Hepatocyte (in vitro differentiated cells): ENCODE data around the gene ENTR1. TPM values are rescaled to one million over a fixed set of nuclear protein-coding genes. Genes with fewer than 3 reads are reported as not detected.

Experiments used
- DNase-seq: peaks from one replicate; pipeline ENCODE4 v3.0.0-alpha.2; 2016; ENCODE audit warnings: low spot score
- H2AFZ ChIP-seq: fragments of 200-600 bp; sonication (generic); 2 replicates; pipeline ENCODE4 v1.6.0; 2016; ENCODE audit warnings: antibody characterized with exemption, mild to moderate bottlenecking
- H3K27ac ChIP-seq: fragments of 200-600 bp; sonication (generic); 2 replicates; pipeline ENCODE4 v1.5.1; 2016; ENCODE audit warnings: mild to moderate bottlenecking
- H3K27me3 ChIP-seq: fragments of 200-600 bp; sonication (generic); 2 replicates; pipeline ENCODE4 v1.6.1; 2016
- H3K36me3 ChIP-seq: fragments of 200-600 bp; sonication (generic); replicated peaks from 2 replicates; pipeline ENCODE4 v1.5.1; 2016; ENCODE audit warnings: low read depth; ENCODE audit not compliant: insufficient read depth
- H3K4me1 ChIP-seq: fragments of 200-600 bp; sonication (generic); 2 replicates; pipeline ENCODE4 v1.5.1; 2016; ENCODE audit warnings: mild to moderate bottlenecking, moderate library complexity; ENCODE audit not compliant: insufficient read depth
- H3K4me2 ChIP-seq: fragments of 200-600 bp; sonication (generic); 2 replicates; pipeline ENCODE4 v1.6.0; 2016
- H3K4me3 ChIP-seq: fragments of 200-600 bp; sonication (generic); 2 replicates; pipeline ENCODE4 v1.5.1; 2016; ENCODE audit warnings: mild to moderate bottlenecking
- H3K79me2 ChIP-seq: fragments of 200-600 bp; sonication (generic); 2 replicates; pipeline ENCODE4 v1.6.0; 2017; ENCODE audit warnings: mild to moderate bottlenecking
- H3K9me2 ChIP-seq: fragments of 200-600 bp; sonication (generic); replicated peaks from 2 replicates; pipeline ENCODE4 v1.6.0; 2017; ENCODE audit warnings: mild to moderate bottlenecking; ENCODE audit not compliant: insufficient read depth
- H3K9me3 ChIP-seq: fragments of 200-600 bp; sonication (generic); 2 replicates; pipeline ENCODE4 v1.5.1; 2016; ENCODE audit warnings: low read depth, mild to moderate bottlenecking
- H4K20me1 ChIP-seq: fragments of 200-600 bp; sonication (generic); 2 replicates; pipeline ENCODE4 v1.6.0; 2016; ENCODE audit warnings: mild to moderate bottlenecking; ENCODE audit not compliant: insufficient read depth, poor library complexity, severe bottlenecking
- CTCF ChIP-seq: fragments of 200-600 bp; sonication (generic); IDR thresholded peaks from 2 replicates; pipeline ENCODE4 v1.5.1; 2016; ENCODE audit warnings: antibody characterized with exemption, mild to moderate bottlenecking; ENCODE audit not compliant: poor library complexity
- EZH2 ChIP-seq: fragments of 200-600 bp; sonication (generic); IDR thresholded peaks from 2 replicates; pipeline ENCODE4 v1.6.1; 2016; ENCODE audit warnings: antibody characterized with exemption, mild to moderate bottlenecking, borderline replicate concordance
- EZH2phosphoT487 ChIP-seq: fragments of 200-600 bp; sonication (generic); IDR thresholded peaks from one replicate; pipeline ENCODE4 v1.6.1; 2018; ENCODE audit warnings: antibody characterized with exemption, mild to moderate bottlenecking, low read depth, moderate library complexity; ENCODE audit not compliant: unreplicated experiment, severe bottlenecking
- WGBS: methylation state at CpG from one replicate; pipeline ENCODE4 v1.1.6; 2016; ENCODE audit warnings: low lambda C conversion rate; ENCODE audit errors: missing lambda C conversion rate; 5-methylcytosine and 5-hydroxymethylcytosine counted together
- polyA plus RNA-seq: library from polyadenylated mRNA; unstranded; fragments of >200 nt; fragmentation: Nextera tagmentation; extraction: Ambion mirVana; gene quantifications from 2 replicates; pipeline ENCODE4 v1.2.1, GENCODE V29; 2016
- total RNA-seq: library from RNA; depleted of rRNA; stranded (reverse); fragments of >200 nt; gene quantifications from 2 replicates; pipeline ENCODE4 v1.2.3, GENCODE V29; 2014

ENTR1 gene
- total and polyA plus RNA-seq, 2 experiments from 2014 or later = 33.5 to 50.1 TPM

GRCh38 chr9:136436055-136436634 lies 25.7 kb upstream of the ENTR1 start:
- Histone ChIP-seq H3K4me3 (no peak overlapping the region), H3K36me3 (no peaks in the 10 kb centered on the region), H3K4me1 (peaks cover 13% of the 10 kb centered on the region), H3K9me3 (no peaks in the 10 kb centered on the region), H3K9me2 (no peaks in the 10 kb centered on the region), H3K4me2 (no peak overlapping the region), H3K27me3 (no peaks in the 10 kb centered on the region), H4K20me1 (peaks cover 32% of the 10 kb centered on the region), H3K27ac (no peak overlapping the region), H3K79me2 (peaks cover 47% of the 10 kb centered on the region), H2AFZ (no peak overlapping the region)
- 98% methylated on average over 25 of the region's 25 CpGs for WGBS
- TF ChIP-seq CTCF (no peak), EZH2 (no peak), EZH2phosphoT487 (no peak)
- DNase-seq = no peak

- peaks cover 47% of the 10 kb centered on the region for H3K79me2 ChIP-seq
- H4K20me1 ChIP-seq = peaks cover 24% of the 10 kb centered on the region
- no peaks in the 10 kb centered on the region for H3K9me2 ChIP-seq
- no peak overlapping the region for H3K4me2 ChIP-seq
- no peaks in the 10 kb centered on the region for H3K9me3 ChIP-seq
- TF ChIP-seq CTCF = no peak
- no peak for TF ChIP-seq EZH2
- no peak for TF ChIP-seq EZH2phosphoT487
- no peaks in the 10 kb centered on the region for H3K36me3 ChIP-seq
- no peaks in the 10 kb centered on the region for H3K27me3 ChIP-seq
- no peak overlapping the region for H3K27ac ChIP-seq
- WGBS = 95% methylated on average over 12 of the region's 17 CpGs
- DNase-seq = no peak
- peaks cover 13% of the 10 kb centered on the region for H3K4me1 ChIP-seq
- H3K4me3 ChIP-seq = no peak overlapping the region
- no peak overlapping the region for H2AFZ ChIP-seq
These were observed 24.3 kb upstream of the ENTR1 start for GRCh38 chr9:136434580-136435169.

GRCh38 chr9:136433849-136434579 lies 23.6 kb upstream of the ENTR1 start:
- TF ChIP-seq EZH2 = no peak
- no peak for TF ChIP-seq CTCF
- no peak for TF ChIP-seq EZH2phosphoT487
- H3K4me2 ChIP-seq = no peak overlapping the region
- H3K9me3 ChIP-seq = no peaks in the 10 kb centered on the region
- no peaks in the 10 kb centered on the region for H3K36me3 ChIP-seq
- H4K20me1 ChIP-seq = peaks cover 24% of the 10 kb centered on the region
- H3K4me1 ChIP-seq = peaks cover 13% of the 10 kb centered on the region
- no peak overlapping the region for H3K27ac ChIP-seq
- H3K9me2 ChIP-seq = no peaks in the 10 kb centered on the region
- DNase-seq = no peak
- H3K79me2 ChIP-seq = peaks cover 42% of the 10 kb centered on the region
- WGBS = 96% methylated on average over 36 of the region's 37 CpGs
- H3K27me3 ChIP-seq = no peaks in the 10 kb centered on the region
- H2AFZ ChIP-seq = no peak overlapping the region
- no peak overlapping the region for H3K4me3 ChIP-seq
